Breast epithelium (tissue), 3 donors: Measurements from ENCODE around the gene PCDH9.

ENCODE experiments used
- CTCF ChIP-seq, 3 donors: fragments of 450-650 bp; IDR thresholded peaks; one replicate each; pipeline ENCODE4 v1.5.1; 2016 to 2017; ENCODE audit warnings: antibody characterized with exemption in 3 of 3, mild to moderate bottlenecking in 3 of 3, moderate library complexity in 3 of 3
- POLR2A ChIP-seq: fragments of 450-650 bp; IDR thresholded peaks from one replicate; pipeline ENCODE4 v1.6.1; 2016; ENCODE audit warnings: antibody characterized with exemption, mild to moderate bottlenecking, moderate library complexity

GRCh38 chr13:66842766-66843165 lies 387.4 kb downstream of the PCDH9 start:
- TF ChIP-seq CTCF (IDR thresholded peaks at IDR 0.05) (no peak), POLR2A (no peak)
